ENCODE measurements around the gene CHST7.

The CHST7 gene

DNA sequence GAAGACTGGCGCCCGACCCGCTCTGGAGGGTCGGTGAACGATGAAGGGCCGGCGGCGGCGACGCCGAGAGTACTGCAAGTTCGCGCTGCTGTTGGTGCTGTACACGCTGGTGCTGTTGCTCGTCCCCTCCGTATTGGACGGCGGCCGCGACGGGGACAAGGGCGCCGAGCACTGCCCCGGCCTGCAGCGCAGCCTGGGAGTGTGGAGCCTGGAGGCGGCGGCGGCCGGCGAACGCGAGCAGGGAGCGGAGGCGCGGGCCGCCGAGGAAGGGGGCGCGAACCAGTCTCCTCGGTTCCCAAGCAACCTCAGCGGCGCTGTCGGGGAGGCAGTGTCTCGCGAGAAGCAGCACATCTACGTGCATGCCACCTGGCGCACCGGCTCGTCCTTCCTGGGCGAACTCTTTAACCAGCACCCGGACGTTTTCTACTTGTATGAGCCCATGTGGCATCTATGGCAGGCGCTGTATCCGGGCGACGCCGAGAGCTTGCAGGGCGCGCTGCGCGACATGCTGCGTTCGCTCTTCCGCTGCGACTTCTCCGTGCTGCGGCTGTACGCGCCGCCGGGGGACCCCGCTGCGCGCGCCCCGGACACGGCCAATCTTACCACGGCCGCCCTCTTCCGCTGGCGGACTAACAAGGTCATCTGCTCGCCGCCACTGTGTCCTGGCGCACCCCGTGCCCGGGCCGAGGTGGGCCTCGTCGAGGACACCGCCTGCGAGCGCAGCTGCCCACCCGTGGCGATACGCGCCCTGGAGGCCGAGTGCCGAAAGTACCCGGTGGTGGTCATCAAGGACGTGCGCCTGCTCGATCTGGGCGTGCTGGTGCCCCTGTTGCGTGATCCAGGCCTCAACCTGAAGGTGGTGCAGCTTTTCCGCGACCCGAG lies 568 bp downstream of the CHST7 start:
- DNase-seq = peak; percentile 61 to 71

- DNase-seq = peak; percentile 55 to 63
These were observed 1.3 kb downstream of the CHST7 start for GRCh38 chrX:46574774-46575381.

DNA sequence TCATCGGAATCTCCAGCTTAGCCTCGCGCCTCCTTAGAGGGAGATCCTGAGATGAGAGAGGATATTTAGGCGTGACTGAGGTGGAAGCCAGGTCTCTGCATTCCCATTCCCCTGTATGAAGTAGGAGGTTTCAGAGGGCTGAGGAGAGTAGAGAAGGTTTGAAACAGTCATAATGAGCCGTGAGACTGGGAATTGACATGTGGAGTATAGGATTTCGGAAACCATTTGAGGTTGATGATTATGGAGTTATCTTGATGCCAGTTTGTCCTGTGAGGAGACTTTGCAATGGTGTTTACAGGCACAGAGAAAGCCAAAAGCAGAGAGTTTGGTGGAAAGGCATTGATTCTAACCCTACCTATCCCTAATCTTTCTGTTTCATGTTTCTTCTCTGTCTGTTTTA lies 2.0 kb downstream of the CHST7 start:
- no peak for DNase-seq

DNA sequence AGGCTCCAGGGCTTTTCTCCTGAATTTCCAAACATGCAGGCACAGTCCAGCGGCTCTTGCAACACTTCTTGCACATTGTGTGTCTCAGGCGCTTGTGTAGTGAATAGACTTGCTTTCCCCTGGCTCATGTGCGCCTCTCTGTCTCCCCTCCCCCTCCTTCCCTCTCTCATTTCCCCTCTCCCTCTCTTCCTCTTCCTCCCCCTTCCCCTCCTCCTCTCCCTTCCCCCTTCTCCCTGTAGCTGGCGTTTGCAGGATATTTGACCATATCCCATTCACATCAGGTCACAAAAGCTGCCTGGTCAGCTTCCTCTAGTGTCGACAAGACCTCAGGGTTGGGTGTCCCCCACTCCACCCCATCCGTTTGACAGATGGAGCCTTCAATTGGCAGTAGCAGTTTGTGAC lies 2.4 kb downstream of the CHST7 start:
- DNase-seq = no peak

GRCh38 chrX:46576458-46576857 lies 2.9 kb downstream of the CHST7 start:
- no peak for DNase-seq

- DNase-seq = no peak
These were observed 3.8 kb downstream of the CHST7 start for GRCh38 chrX:46577221-46578005.

DNA sequence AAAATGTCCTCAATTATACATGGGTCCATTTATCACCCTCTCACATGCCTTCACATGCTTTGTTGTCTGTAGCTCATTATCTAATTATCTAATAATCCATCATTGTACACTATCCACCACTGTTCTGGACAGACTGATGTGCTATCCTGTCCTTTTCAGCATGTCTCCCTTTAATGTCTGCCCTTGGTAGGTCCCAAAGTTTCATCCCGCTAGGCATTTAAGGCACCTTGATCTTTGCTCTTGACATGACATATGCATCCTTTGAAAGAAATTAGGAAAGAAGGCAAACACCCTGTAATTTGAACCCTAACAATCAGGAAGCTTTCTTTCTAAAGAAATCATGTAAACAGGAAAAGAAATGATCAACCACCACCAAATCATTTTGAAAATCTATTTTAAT lies 5.7 kb downstream of the CHST7 start:
- DNase-seq = no peak

- DNase-seq = no peak
These were observed 7.0 kb downstream of the CHST7 start for GRCh38 chrX:46580613-46581012.

- no peak for DNase-seq
These were observed 8.8 kb downstream of the CHST7 start for GRCh38 chrX:46582325-46582724.

DNA sequence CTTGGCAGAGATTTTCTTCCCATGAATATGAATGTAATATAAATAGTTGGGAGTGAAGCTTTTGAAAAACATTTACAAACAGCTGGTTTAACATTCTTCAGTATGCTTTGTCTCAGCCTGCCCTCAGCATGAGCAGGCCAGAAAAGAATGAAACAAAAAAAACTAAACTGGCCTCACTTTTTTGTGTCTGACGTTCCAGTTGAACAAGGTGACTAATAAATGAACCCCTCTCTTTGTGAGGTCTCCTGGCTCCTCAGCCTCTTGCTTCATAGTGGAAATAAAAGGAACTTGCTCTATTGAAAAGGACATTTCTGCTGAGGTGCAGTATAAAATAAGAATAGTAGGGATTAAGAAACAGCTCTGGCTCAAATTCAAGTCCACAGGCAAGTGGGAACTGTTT lies 9.4 kb downstream of the CHST7 start:
- no peak for DNase-seq

DNA sequence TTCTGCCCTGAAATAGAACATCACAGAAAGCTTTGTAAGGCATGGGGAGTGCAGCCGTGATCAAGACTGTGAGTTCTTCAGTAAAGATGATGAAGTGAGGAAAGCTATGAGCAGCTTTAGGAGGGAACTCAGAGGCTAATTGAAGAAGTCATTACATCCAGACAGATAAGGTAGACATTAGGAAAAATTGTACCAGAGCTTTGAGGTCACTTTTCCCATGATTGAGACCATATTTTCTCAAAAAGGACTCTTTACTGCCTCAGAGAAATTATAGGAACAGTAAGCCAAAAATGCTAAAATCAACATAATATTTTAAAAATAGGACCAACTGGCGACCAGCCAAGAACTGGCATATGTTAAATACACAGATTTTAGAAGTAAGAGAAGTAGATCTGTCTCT lies 11.2 kb downstream of the CHST7 start:
- no peak for DNase-seq

DNA sequence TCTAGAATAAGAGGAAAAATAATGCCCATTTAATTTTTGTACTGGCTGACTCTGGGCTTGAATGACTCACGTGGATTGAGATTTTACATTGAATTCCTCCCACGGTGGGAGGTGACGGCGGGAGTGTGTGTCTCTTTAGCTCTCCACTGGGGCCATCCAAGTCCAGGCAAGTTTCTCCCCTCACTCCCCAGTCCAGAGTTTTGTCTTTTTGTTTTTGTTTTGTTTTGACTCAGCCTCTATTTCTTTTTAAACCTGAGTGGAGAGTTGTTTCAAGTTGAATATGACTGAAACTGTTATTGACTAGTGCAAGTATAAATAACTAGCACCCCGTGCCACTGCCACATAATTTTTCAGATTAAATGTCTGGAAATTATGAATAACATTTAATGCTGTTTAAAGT lies 13.6 kb downstream of the CHST7 start:
- DNase-seq = no peak

- no peak for DNase-seq
These were observed 14.2 kb downstream of the CHST7 start for GRCh38 chrX:46587753-46588171.

GRCh38 chrX:46588263-46588662 lies 14.7 kb downstream of the CHST7 start:
- peak; percentile 44 to 57 for DNase-seq

DNA sequence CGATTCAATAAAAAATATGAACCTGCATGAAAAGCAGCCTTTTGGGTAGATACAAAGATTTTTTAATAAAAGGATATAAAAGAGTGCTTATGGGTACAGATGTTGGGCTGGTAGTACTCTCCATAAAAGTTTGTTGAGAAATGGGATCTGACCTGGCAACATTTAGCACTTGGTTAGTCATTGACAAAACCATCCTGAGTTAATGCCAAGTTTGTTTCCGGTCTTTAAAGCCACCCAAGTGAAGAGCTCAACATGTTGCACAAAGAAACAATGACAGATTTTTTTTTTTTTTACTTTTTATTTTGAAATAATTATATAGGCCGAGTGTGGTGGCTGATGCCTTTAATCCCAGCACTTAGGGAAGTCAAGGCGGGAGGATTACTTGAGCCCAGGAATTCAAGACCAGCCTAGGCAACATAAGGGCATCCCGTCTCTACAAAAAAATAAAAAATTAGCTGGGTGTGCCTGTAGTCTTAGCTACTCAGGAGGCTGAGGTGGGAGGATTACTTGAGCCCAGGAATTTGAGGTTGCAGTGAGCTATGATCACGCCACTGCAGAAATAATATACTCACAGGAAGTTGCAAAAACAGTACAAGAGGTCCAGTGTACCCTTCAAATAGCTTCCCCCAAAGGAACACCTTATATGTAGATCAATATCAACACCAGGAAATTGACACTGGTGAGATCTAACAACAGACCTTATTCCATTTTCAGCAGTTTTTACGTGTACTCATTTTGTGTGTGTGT lies 16.6 kb downstream of the CHST7 start:
- DNase-seq = no peak

DNA sequence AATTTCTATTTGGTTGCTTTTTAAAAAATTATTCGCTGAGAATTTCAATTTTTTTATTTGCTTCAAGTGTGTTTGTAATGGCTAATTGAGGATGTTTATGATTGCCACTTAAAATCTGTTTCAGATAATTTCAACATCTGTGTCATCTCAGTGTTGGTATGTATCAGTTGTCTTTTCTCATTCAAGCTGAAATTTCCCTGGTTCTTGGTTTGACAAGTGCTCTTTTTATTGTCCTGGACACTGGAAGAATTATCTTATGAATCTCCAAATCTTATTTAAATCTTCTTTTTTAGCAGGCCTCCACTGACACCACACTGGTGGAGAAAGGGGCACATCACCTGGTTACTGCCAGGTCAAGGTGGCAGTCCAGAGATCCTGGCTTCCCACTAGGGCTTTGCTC lies 21.5 kb downstream of the CHST7 start:
- DNase-seq = no peak

DNA sequence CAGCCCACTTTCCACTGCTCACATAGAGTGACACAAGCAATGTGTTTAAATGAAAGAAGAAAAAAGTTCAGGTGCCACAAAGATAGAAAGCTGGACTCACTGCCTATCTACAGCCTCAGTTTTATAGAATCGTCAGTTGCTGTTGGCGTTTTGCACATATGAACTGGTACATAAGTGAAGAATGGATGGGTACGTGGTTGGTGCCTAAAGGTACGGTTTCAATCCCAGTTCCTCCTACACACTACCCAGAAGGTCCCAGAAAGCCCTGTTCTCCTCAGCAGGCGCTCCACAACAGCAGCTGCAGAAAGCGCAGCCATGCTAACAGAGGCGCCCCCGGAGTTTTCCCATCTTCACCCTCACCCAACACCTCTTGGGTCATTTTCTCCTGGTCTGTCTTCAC lies 23.6 kb downstream of the CHST7 start:
- no peak for DNase-seq

- no peak for DNase-seq
These were observed 24.2 kb downstream of the CHST7 start for GRCh38 chrX:46597771-46598170.

- no peak for DNase-seq
These were observed 25.5 kb downstream of the CHST7 start for GRCh38 chrX:46599051-46599560.

DNA sequence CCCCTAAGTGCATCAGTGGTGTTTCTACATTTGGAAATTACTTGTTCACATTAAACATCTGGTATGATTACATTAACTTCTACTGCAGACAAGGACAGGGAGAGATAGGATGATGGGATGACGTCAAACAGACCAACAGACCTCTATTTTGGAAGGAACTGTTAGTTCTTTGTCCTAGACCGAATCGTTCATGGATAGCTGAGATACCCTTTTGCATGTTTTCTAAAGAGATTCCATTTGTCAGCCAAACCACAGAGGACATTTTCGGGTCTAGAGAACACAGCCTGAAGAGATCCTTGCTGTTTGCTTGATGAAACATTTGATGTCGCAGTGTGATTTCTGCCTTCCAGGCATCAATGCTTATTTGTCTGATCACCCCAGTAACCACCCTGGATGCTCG lies 27.7 kb downstream of the CHST7 start:
- no peak for DNase-seq

GRCh38 chrX:46602468-46603102 lies 29.0 kb downstream of the CHST7 start:
- no peak for DNase-seq

GRCh38 chrX:46607916-46608315 lies 34.4 kb downstream of the CHST7 start:
- no peak for DNase-seq

Data from activated T-cell treated with anti-CD3 and anti-CD28 coated beads, Interleukin-2, amount 50 U/mL, for 48 hours (primary cell).